ENCODE data around the gene SLC44A1.

SLC44A1 gene

DNA sequence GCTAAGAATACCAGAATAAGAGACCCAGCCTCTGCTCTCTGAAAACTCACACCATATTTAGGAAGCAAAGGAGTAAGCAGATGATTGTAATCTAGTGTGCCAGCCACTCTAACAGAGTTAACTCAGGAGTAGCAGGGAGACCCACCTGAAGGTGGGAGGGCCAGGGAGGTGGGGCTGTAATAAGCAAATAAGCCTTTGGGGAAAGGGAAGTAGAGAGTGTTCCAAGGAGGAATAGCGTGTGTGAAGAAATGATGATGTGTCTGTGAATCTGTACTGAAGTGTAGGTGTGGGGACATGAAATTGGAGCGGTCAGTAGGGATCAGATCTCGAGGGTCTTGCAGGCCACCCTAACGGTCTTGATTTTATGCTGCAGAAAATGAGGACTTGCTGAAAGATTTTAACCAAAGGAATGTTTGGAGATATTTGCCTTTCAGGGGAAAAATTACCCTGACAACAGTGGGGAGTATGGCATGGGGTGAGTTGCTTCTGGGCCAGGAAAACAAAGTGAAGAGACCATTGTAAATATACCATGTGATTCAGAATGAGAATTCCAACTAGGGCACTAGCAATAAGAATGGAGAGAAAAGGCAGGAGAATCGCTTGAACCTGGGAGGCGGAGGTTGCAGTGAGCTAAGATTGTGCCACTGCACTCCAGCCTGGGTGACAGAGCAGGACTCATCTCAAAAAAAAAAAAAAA is 159.2 kb downstream of the SLC44A1 start:
- ATAC-seq = no peak
- no peak for TF ChIP-seq SNAI2 (CRISPR knock-in tag; IDR thresholded peaks at IDR 0.05)
- TF ChIP-seq, protein P1, sequence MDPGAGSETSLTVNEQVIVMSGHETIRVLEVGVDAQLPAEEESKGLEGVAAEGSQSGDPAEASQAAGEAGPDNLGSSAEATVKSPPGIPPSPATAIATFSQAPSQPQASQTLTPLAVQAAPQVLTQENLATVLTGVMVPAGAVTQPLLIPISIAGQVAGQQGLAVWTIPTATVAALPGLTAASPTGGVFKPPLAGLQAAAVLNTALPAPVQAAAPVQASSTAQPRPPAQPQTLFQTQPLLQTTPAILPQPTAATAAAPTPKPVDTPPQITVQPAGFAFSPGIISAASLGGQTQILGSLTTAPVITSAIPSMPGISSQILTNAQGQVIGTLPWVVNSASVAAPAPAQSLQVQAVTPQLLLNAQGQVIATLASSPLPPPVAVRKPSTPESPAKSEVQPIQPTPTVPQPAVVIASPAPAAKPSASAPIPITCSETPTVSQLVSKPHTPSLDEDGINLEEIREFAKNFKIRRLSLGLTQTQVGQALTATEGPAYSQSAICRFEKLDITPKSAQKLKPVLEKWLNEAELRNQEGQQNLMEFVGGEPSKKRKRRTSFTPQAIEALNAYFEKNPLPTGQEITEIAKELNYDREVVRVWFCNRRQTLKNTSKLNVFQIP (CRISPR knock-in tag; IDR thresholded peaks at IDR 0.05; ENCODE audit: borderline replicate concordance, low read depth) = no peak
- no peak for TF ChIP-seq BACH2 (CRISPR knock-in tag; IDR thresholded peaks at IDR 0.05; ENCODE audit: borderline replicate concordance)
- no peak for TF ChIP-seq PATZ1 (CRISPR knock-in tag; IDR thresholded peaks at IDR 0.05; ENCODE audit: borderline replicate concordance)
- no peak for TF ChIP-seq ZNF8 (CRISPR knock-in tag; IDR thresholded peaks at IDR 0.05)
- TF ChIP-seq TOX (CRISPR knock-in tag; IDR thresholded peaks at IDR 0.05; ENCODE audit: borderline replicate concordance) = no peak
- TF ChIP-seq, protein P2, sequence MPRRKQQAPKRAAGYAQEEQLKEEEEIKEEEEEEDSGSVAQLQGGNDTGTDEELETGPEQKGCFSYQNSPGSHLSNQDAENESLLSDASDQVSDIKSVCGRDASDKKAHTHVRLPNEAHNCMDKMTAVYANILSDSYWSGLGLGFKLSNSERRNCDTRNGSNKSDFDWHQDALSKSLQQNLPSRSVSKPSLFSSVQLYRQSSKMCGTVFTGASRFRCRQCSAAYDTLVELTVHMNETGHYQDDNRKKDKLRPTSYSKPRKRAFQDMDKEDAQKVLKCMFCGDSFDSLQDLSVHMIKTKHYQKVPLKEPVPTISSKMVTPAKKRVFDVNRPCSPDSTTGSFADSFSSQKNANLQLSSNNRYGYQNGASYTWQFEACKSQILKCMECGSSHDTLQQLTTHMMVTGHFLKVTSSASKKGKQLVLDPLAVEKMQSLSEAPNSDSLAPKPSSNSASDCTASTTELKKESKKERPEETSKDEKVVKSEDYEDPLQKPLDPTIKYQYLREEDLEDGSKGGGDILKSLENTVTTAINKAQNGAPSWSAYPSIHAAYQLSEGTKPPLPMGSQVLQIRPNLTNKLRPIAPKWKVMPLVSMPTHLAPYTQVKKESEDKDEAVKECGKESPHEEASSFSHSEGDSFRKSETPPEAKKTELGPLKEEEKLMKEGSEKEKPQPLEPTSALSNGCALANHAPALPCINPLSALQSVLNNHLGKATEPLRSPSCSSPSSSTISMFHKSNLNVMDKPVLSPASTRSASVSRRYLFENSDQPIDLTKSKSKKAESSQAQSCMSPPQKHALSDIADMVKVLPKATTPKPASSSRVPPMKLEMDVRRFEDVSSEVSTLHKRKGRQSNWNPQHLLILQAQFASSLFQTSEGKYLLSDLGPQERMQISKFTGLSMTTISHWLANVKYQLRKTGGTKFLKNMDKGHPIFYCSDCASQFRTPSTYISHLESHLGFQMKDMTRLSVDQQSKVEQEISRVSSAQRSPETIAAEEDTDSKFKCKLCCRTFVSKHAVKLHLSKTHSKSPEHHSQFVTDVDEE (CRISPR knock-in tag; IDR thresholded peaks at IDR 0.05) = no peak
- TF ChIP-seq ZFP30 (CRISPR knock-in tag; IDR thresholded peaks at IDR 0.05) = no peak
- no peak for TF ChIP-seq ZNF565 (CRISPR knock-in tag; conservative IDR thresholded peaks at IDR 0.05; ENCODE audit: low read depth)
- no peak for TF ChIP-seq CSDC2 (CRISPR knock-in tag; IDR thresholded peaks at IDR 0.05)
- no peak for TF ChIP-seq ISL1 (CRISPR knock-in tag; IDR thresholded peaks at IDR 0.05)
- no peak for TF ChIP-seq ZFP3 (CRISPR knock-in tag; IDR thresholded peaks at IDR 0.05)

- ATAC-seq = no peak
- TF ChIP-seq ZNF8 (CRISPR knock-in tag; IDR thresholded peaks at IDR 0.05) = no peak
- TF ChIP-seq, protein P2 (CRISPR knock-in tag; IDR thresholded peaks at IDR 0.05) = no peak
- no peak for TF ChIP-seq PATZ1 (CRISPR knock-in tag; IDR thresholded peaks at IDR 0.05; ENCODE audit: borderline replicate concordance)
- TF ChIP-seq OSR1 (CRISPR knock-in tag; IDR thresholded peaks at IDR 0.05) = no peak
- TF ChIP-seq, protein P3, sequence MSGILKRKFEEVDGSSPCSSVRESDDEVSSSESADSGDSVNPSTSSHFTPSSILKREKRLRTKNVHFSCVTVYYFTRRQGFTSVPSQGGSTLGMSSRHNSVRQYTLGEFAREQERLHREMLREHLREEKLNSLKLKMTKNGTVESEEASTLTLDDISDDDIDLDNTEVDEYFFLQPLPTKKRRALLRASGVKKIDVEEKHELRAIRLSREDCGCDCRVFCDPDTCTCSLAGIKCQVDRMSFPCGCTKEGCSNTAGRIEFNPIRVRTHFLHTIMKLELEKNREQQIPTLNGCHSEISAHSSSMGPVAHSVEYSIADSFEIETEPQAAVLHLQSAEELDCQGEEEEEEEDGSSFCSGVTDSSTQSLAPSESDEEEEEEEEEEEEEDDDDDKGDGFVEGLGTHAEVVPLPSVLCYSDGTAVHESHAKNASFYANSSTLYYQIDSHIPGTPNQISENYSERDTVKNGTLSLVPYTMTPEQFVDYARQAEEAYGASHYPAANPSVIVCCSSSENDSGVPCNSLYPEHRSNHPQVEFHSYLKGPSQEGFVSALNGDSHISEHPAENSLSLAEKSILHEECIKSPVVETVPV (CRISPR knock-in tag; IDR thresholded peaks at IDR 0.05) = no peak
- no peak for TF ChIP-seq GLIS3 (CRISPR knock-in tag; IDR thresholded peaks at IDR 0.05)
- TF ChIP-seq ARNTL (CRISPR knock-in tag; IDR thresholded peaks at IDR 0.05; ENCODE audit: borderline replicate concordance, low read depth) = no peak
- no peak for TF ChIP-seq ISL1 (CRISPR knock-in tag; IDR thresholded peaks at IDR 0.05)
- TF ChIP-seq ZFP30 (CRISPR knock-in tag; IDR thresholded peaks at IDR 0.05) = no peak
- TF ChIP-seq ESRRG (CRISPR knock-in tag; IDR thresholded peaks at IDR 0.05) = no peak
- no peak for TF ChIP-seq ZNF70 (CRISPR knock-in tag; IDR thresholded peaks at IDR 0.05)
Observed at GRCh38 chr9:105405514-105406131, 161.2 kb downstream of the SLC44A1 start.

All from SK-N-SH treated with all-trans-retinoic acid at 6 μM for 48 hours (cell line).